ENCODE results near the gene AP2M1.

- TF ChIP-seq CTCF (IDR thresholded peaks at IDR 0.05), result no peak
- TF ChIP-seq POLR2A (IDR thresholded peaks at IDR 0.05; ENCODE audit: low read depth), result no peak
- TF ChIP-seq POLR2AphosphoS5 (IDR thresholded peaks at IDR 0.05), result no peak
Measured at GRCh38 chr3:184157206-184157605, 17.4 kb upstream of the AP2M1 start.

Measured in esophagus muscularis mucosa (tissue), 3 donors.